NCI-H82 treated with DMSO at 0.1 percent for 48 hours (cell line): ENCODE results near the gene HCN2.
"Not testable (repeated sequence)": the region's sequence is repeated elsewhere in the genome, so short reads cannot be mapped to it uniquely, and the experiment has no call there.

Source experiments
- DNase-seq: peaks from one replicate; lab custom pipeline; 2025; ENCODE audit not compliant: unreplicated experiment; lab: John Stamatoyannopoulos, UW

The HCN2 gene

DNA sequence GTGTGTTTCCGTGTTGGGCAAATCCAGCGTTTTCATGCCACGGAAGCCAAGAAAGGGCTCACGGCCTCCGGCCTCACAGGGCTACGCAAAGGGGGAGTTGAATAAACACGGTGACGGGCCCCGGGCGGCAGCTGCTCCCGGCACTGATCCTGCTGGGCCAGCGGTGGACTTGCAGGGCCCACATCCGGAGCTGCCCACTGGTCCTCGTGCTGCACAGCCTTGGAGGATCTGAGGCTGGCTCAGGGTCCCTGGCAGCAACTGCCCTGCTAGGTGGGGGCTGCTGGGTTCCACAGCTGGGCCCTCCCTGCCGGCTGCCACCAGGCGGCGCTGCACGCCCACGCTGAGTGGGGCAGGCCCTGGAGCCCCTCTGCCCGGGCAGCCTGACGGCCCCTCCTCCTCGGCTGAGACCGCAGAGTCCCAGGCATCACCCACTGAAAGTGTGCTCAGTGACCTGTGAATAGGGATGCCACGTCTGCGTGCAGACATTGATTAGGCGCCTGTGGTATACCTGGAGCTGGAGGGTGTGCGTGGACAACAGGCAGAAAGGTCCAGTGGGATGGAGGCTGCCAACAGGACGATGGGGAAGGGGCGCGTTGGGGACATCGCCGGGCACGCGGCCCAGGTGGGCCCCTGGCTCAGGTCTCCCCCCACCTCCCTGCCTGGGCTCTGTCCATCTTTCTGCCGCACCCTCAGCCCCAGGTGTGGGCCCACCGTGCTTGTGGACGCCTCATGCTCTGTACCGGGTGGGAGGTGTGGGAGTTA is 5.3 kb upstream of the HCN2 start:
- DNase-seq, result no peak

DNA sequence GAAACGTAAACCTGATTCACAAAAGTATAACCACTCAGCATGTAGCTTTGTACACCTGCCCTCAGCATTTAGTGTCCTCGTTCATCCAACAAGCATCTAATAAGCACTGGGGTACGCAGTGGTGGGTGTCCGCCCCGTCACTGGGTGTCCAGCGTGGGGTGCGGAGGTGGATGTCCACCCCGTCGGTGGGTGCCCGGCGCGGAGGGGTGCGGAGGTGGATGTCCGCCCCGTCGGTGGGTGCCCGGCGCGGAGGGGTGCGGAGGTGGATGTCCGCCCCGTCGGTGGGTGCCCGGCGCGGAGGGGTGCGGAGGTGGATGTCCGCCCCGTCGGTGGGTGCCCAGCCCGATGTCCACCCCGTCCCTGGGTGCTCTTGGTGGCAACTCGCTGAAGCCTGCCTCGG is 4.5 kb upstream of the HCN2 start:
- DNase-seq, result not testable (repeated sequence)

DNA sequence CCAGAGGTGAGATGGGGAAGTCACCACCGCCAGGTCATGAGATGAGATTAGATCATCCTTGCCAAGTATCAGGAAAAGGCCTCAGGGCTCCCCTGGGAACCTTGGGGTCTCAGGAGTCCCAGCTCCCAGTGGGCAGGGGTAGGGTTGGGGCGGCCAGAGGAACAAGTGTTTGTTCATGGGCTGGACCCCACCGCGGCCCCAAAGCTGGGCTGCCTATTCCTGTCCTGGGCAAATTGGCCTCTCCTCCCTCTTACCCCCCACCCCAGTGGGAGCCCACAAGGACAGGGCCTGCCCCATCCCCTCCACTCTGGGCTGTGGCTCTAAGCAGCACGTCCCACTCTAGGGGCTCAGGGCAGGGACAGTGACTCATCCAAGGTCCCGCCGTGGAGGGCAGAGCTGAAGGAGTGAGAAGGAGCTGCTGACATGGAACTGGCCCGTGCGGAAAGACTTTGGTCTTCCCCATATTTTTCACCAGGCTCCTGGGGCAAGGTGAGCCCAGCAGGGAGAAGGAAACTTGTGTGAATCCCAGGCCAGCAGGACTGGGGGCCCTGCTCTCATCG is 4.0 kb upstream of the HCN2 start:
- no peak for DNase-seq

DNA sequence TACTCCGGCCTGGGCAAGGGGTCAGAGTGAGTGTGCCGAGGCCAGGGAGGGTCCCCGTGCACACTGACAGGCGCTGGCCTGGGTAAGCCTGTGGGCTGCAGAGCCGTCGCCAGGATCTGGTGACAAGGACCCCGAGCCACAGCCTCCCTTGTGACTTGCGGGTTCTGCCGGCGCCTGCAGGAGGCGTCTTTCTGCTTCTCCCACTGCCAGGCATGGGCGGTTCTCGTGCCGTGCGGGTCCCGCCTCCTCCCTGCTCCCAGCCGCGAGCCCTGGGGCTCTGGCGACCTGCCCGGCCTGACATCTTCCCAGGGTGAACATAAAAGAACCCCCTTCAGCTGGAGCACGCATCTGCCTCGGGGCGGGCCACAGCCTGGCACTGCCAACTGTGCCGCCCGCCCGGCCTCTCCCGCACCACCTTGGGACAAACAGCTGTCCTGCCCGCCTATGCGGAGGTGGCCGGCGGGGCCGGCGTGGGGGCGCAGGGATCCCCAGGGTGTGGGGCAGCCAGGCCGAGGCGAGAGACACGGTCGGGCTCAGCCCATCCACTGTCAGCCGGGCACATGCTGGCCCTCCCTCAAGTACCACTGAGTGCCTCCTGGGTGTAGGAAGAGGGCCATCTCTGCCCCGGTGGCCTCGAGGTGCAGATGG is 1.5 kb upstream of the HCN2 start:
- DNase-seq, result no peak

DNA sequence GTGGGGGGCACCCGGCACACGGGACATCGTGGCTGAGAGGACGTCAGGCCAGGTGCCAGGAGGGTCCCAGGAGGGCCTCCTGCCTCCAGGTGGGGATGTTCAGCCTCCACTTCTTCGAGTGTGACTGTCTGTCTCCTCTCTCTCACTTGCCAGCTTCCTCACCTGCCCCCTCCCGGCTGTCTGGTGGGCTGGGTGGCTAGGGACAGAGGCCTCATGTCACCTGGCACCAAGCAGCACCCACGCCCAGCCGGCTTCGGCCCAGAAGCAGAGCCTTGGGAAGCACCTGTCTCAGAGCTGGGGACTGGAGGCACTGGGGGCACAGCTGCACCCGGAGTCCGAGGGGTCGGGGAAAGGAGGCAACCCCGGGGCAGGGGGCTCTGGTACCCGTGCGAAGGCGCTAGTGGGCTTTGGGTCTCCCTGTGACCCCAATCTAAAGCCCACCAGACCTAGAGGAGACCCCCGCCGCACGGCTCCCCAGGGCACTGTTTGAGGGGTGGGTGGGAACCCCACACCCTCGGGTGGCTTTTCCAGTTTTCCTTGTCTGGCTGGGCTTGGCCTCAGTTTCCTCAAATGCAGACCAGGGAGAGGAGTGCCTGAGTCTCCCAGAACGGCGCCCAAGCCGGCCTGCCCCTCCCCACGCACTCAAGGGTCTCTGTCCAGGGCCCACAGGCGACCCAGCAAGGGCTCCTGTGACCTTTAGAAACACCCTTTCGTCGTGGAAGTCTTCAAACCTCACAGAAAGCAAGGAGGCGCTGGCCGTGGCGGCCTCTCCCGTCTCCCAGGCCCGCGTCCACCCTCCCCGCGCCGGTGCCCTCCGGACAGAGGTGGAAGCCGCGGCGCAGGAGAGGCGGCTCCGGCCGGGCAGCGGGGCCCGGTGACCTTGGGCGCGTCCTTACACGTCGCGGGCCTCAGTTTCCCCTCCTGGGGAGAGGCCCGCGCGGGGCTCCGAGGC is 664 bp upstream of the HCN2 start:
- DNase-seq, result no peak

DNA sequence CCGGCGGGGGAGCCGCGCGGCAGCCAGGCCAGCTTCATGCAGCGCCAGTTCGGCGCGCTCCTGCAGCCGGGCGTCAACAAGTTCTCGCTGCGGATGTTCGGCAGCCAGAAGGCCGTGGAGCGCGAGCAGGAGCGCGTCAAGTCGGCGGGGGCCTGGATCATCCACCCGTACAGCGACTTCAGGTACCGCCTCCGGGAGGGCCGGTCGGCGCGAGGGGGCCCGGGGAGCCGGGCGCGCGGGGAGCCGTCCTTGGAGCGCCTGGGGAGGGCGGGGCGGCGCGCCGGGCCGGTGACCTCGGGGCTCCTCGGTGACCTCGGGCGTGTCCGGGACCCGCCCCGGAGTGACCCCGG is 690 bp downstream of the HCN2 start:
- no peak for DNase-seq

DNA sequence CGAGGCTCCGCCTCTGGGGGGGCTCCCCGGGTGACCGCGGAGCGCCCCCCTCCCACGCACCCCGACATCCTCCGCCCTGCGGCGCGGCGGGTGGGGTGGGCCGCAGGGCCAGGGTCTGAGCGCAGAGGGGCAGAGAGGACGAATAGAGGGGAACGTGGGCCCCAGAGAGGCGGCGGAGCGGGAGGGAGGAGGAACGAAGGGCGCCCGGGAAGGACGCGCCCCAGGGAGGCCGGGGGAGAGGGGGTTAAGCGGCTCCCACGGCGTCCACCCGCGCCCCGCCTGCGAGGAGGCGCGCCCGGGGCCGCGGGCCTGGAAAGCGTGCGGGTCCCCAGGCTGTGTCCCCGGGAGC is 1.0 kb downstream of the HCN2 start:
- no peak for DNase-seq

DNA sequence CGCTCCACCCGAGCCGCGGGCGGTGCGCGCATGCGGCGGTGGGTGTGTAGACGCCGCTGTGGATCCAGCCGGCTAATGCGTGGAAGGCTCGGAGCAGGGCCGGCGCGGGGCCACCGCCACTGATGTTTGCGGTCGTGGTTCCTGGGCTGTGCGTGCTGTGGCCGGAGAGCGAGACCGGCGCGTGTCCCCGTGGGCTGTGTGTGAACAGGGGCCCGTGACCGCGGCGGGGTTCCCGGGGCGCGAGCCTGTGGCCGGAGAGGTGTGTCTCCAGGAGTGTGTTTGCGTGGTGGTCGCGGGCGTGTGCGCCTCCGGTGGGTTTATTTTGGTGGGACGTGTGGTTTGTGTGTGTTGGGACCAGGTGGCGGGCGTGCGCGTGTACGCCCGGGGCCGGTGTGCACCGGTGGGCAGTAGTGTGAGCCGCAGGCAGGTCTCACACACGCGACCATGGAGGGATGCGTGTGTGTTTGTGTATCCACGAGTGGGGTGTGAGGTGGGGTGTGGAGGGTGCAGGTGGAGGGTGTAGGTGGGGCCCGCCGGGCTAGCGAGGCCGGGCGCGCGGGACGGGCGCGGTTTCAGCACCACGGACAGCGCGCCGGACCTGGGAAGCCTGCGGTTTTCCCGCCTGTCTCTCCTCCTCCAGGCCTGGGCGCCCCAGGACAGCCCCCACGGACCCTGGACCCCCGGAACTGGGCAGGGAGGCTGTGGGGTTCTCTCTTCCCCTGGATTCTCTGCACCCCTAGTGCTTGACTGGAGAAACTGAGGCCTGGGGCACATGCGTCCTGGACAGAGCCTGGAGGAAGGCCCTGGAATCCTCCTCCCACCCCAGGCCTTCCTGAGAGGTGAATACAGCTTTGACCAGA is 1.6 kb downstream of the HCN2 start:
- no peak for DNase-seq

DNA sequence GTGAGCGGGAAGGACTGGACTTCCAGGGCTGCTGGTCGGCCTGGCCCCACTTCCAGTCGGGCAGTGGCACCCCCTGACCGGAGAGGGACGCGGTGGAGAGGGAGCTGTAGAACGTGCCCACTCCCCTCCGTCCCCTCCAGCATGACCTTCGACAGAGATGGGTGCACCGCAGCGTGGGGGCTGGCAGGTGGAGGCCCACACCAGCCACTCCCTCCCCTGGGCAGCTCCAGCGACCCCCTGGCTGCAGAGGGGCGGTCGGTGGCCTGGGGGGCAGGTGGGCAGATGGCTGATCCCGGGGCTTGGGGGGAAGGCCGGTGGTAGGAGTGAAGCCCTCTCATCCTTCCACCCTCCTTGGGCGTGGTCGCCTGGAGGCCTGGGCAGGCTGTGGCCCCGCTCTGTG is 2.4 kb downstream of the HCN2 start:
- DNase-seq, result no peak

DNA sequence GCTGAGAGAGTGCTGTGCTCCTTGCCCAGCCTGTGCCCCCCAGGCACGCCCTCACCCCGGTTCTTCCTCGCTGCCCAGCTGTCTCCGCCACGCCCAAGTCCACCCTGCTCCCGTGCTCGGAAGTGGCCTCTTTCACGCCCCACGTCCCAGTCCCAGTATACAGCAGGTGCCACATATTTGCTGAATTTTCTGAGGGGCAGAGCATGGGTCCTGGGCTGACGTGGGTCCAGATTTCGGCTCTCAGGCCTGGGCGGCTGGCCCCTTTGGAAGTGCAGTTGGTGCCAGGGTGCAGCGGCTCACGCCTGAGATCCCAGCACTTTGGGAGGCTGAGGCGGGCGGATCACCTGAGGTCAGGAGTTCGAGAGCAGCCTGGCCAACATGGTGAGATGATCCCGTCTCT is 3.4 kb downstream of the HCN2 start:
- DNase-seq, result no peak

DNA sequence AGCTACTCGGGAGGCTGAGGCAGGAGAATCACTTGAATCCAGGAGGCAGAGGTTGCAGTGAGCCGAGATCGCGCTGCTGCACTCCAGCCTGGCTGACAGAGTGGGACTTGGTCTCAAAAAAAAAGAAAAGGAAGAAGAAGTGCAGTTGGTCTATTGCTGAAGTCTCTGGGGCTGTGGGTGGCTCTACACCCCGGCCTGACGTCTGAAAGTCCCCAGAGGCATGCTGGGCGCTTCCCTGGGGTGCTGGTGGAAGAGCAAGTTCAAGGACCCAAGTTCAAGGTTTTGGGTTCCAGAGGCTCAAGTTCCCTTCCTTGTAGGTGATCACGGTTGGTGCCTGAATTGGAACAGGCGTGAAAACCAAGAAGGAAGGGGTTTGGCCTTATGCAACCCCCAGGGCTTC is 3.8 kb downstream of the HCN2 start:
- DNase-seq, result no peak

DNA sequence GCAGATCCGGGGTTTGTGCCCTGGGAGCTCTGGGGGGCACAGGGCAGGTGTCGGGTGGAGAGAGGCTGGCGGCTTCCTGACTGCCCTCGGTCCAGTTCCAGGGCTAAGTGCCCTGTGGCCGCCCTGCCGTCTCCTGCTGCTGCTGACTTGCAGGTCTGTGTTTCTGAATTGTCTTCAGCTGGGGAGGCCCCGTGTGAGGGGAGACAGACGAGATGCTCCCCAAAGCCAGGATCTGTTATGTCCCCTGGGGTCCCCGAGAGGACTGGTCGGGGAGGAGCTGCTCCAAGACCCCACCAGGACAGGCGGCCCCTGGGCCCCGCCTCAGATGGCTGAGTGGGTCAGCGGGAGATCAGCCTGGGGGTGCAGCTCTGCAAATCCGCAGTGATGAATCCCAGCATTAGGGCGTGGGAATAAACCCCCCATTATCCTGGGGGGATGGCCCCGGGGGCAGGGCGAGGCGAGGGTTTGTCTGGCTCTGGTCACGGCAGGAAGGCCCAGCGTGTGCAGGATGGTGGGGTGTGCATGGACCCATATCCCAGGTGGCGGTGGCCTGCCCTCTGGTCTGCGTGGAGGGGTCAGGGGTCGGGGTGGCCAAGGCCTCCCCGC is 4.7 kb downstream of the HCN2 start:
- no peak for DNase-seq

DNA sequence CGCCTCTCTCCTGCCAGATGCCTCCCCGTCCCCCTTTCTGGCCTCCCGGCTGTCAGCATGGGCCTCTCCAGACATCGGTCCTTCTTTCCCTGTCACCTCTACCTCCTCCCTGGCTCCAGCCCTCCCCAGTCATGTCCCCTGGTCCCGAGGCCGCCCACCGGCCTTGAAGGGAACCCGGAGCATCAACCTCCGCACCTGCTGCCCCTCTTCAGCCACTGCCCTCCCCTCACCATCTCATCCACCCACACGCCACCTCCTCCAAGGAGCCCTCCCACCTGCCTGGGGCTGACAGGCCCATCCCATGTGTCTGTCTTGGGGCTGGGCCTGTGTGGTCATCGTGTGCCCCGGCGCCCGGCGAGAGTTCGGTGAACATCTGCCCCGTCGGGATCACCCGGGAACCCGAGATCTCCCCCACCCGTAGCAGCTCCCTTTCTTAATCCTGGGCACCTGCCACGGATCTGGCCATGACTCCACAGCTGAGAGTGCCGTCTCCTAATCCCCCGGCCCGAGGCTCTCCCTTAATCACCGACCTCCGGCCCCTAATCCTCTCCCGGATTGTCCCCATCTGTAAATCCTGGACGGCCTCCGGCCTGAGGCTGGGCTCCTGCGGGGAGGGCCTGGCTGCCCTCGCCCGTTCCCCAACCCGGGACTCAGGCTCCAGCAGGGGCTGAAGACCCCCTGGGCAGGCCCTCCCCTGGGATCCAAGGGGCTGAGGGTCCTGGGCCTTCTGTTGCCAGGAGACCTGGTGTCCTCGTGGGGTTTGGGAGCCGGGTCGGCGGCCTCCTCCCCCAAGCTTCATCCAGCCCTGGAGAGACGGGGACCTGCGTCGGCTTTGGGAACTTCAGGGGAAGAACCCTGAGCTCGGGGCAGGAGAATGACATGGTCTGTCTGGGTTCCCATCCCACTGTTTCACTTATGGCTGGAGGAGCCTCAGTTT is 5.9 kb downstream of the HCN2 start:
- DNase-seq, result peak; percentile 68

DNA sequence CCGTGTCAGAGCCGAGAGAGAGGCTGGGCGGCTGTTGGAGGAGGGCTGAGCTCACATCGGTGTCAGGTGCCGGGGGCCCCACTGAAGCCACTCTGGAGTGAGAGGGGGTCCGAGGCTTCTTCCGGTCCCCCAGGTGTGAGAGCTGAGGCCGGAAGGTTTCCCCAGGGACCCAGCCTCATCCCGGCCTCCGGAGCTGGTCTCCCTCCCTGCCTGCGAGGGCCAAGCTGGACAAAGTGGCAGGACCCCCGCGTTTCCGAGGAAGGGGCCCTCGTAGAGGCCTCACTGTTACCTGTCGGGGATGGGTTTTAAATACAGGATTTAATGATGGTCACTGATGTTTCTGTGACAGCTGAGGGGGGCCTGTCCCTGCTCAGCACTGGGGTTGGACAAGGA is 6.6 kb downstream of the HCN2 start:
- no peak for DNase-seq

DNA sequence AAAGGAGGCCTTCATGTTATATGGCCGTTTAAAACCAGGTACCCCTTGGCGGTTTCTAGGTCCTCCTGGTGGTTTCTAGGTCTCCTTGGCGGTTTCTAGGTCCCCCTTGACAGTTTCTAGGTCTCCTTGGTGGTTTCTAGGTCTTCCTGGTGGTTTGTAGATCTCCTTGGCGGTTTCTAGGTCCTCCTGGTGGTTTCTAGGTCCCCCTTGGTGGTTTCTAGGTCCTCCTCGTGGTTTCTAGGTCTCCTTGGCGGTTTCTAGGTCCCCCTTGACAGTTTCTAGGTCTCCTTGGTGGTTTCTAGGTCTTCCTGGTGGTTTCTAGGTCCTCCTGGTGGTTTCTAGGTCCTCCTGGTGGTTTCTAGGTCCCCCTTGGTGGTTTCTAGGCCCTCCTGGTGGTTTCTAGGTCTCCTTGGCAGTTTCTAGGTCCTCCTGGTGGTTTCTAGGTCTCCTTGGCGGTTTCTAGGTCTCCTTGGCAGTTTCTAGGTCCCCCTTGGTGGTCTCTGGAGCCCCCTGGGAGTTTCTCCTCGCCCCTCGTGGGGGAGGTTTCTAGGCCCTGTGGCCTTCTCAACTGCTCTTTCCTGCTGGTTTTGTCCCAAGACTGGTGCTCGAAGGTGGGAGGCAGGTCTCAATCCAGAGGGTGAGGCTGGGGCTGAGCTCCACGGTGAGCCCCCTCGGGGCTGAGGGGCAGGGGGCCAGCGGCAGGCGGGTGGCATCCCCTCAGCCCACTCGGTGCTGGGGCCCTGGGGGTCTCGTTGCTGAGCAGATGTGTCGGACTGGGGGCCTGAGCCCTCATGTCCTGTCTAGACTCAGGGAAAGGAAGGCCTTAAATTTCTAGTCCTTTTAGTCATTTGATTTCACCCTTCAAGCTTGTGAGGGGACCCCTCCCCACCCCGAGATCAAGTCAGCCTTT is 8.0 kb downstream of the HCN2 start:
- no peak for DNase-seq

DNA sequence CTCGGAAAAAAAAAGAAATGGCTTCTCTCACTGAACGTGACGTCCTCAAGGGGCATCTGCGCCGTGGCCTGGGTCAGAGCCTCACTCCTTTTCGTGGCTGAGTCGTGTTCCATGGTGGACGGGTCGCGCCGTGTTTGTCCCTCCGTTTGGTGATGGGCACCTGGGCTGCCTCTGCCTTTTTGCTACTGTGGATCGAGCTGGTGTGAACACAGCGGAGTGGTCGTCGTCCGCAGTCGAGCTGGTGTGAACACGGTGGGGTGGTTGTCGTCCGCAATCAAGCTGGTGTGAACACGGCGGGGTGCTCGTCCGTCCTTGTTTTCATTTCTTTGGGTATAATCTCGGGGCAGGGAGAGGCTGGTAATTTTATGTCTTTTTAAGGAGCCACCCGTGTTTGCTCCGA is 11.6 kb downstream of the HCN2 start:
- DNase-seq, result no peak

DNA sequence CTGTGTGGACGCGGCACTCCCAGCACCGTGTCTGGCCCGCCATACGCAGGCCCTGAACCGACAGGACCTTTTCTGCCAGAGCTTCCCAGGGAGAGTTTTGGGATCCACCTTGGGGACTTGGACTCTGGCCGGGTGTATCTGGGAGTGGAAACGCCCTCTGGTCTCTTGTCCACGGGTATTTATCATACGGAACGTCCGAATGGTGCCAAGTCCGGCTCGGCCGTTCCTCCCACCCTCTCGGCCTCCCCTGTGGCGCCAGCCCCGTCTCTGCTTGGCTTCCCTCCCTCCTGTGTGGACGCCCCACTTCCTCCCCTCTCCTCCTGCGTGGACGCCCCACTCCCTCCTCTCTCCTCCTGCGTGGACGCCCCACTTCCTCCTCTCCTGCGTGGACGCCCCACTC is 12.1 kb downstream of the HCN2 start:
- DNase-seq, result no peak
